ENCODE results near the gene NUP98.

DNA sequence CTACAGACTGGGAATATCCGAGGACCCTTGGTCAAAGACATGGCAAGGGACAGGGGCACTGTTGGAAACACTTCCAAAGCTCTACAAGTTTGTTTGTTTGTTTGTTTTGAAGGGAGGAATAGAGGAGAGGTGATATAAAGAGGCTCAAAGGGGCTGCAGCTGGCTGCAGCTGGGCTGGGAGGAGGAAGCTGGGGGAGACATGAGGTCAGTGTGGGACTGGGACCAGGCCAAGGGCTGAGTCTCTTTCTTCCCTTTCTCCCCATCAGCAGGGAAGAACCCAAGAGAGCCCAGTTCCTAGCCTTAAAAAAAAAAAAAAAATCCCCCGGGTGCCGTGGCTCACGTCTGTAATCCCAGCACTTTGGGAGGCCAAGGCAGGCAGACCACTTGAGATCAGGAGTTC, 38.4 kb upstream of the NUP98 start:
- TF ChIP-seq POLR2AphosphoS5 (IDR thresholded peaks at IDR 0.05) (no peak), CTCF (IDR thresholded peaks at IDR 0.05) (no peak)
